Activated T-helper 2 cell treated with anti-CD3 and anti-CD28 coated beads, Interferon-gamma antibody, Interleukin-2, Interleukin-4, amounts not matched to agents 10 μg/mL and 5 μg/mL and 100 μg/mL, durations not matched to agents 14 hours and 24 hours and 36 hours (primary cell): ENCODE measurements around the gene SEPTIN5. TPM values are rescaled to one million over a fixed set of nuclear protein-coding genes. Genes with fewer than 3 reads are reported as not detected.

Experiments used
- DNase-seq: peaks from one replicate; pipeline ENCODE4 v3.0.0; 2021; ENCODE audit warnings: low spot score
- H3K27ac Mint-ChIP-seq: one replicate; pipeline ENCODE4 v1.8.0; 2021; ENCODE audit warnings: mixed read lengths
- H3K27me3 Mint-ChIP-seq: one replicate; pipeline ENCODE4 v1.8.0; 2021; ENCODE audit warnings: low read depth, mixed read lengths
- H3K36me3 Mint-ChIP-seq: one replicate; pipeline ENCODE4 v1.8.0; 2021; ENCODE audit warnings: low read depth, mixed read lengths
- H3K4me1 Mint-ChIP-seq: one replicate; pipeline ENCODE4 v1.8.0; 2021; ENCODE audit warnings: low read depth, mixed read lengths
- H3K4me3 Mint-ChIP-seq: one replicate; pipeline ENCODE4 v1.8.0; 2021; ENCODE audit warnings: low read depth, mild to moderate bottlenecking, moderate library complexity, mixed read lengths
- H3K9me3 Mint-ChIP-seq: one replicate; pipeline ENCODE4 v1.8.0; 2021; ENCODE audit warnings: mixed read lengths
- intact Hi-C: fragments of 100-400 bp; cut with micrococcal nuclease; formaldehyde crosslinking; loops from one replicate; pipeline ENCODE4 v1.15.1; 2023
- total RNA-seq: library from RNA; stranded (reverse); gene quantifications from 2 replicates; pipeline ENCODE4 v1.2.3, GENCODE V29; 2022

The SEPTIN5 gene
- total RNA-seq, 1 donor from 2014 or later: 1.5 TPM

GRCh38 chr22:19703869-19704268, 10.4 kb upstream of the SEPTIN5 start:
- H3K9me3 Mint-ChIP-seq: no peaks in the 10 kb centered on the region
- H3K4me1 Mint-ChIP-seq: no peaks in the 10 kb centered on the region
- no peak overlapping the region for H3K27ac Mint-ChIP-seq
- intact Hi-C loops: no loop called here
- H3K4me3 Mint-ChIP-seq: no peak overlapping the region
- peaks cover 1% of the 10 kb centered on the region for H3K27me3 Mint-ChIP-seq
- no peaks in the 10 kb centered on the region for H3K36me3 Mint-ChIP-seq
- DNase-seq: no peak

GRCh38 chr22:19704355-19705015, 9.8 kb upstream of the SEPTIN5 start:
- Mint-ChIP-seq H3K9me3 (no peaks in the 10 kb centered on the region), H3K4me1 (no peaks in the 10 kb centered on the region), H3K27ac (no peak overlapping the region), H3K27me3 (peaks cover 1% of the 10 kb centered on the region), H3K4me3 (no peak overlapping the region), H3K36me3 (no peaks in the 10 kb centered on the region)
- intact Hi-C loops: no loop called here
- DNase-seq: no peak

GRCh38 chr22:19705181-19705934, 8.9 kb upstream of the SEPTIN5 start:
- Mint-ChIP-seq H3K4me3 (no peak overlapping the region), H3K27me3 (peaks cover 1% of the 10 kb centered on the region), H3K9me3 (no peaks in the 10 kb centered on the region), H3K4me1 (no peaks in the 10 kb centered on the region), H3K27ac (no peak overlapping the region), H3K36me3 (no peaks in the 10 kb centered on the region)
- no peak for DNase-seq
- intact Hi-C loops: no loop called here

- H3K4me3 Mint-ChIP-seq: no peak overlapping the region
- no peaks in the 10 kb centered on the region for H3K9me3 Mint-ChIP-seq
- no peaks in the 10 kb centered on the region for H3K36me3 Mint-ChIP-seq
- H3K27ac Mint-ChIP-seq: no peak overlapping the region
- intact Hi-C loops: no loop called here
- DNase-seq: no peak
- no peaks in the 10 kb centered on the region for H3K4me1 Mint-ChIP-seq
- peaks cover 1% of the 10 kb centered on the region for H3K27me3 Mint-ChIP-seq
Observed at GRCh38 chr22:19706661-19707151, 7.6 kb upstream of the SEPTIN5 start.

GRCh38 chr22:19707347-19708290, 6.7 kb upstream of the SEPTIN5 start:
- no peaks in the 10 kb centered on the region for H3K36me3 Mint-ChIP-seq
- intact Hi-C loops: no loop called here
- H3K27ac Mint-ChIP-seq: no peak overlapping the region
- H3K4me3 Mint-ChIP-seq: no peak overlapping the region
- no peak for DNase-seq
- H3K4me1 Mint-ChIP-seq: no peaks in the 10 kb centered on the region
- no peaks in the 10 kb centered on the region for H3K9me3 Mint-ChIP-seq
- peaks cover 6% of the 10 kb centered on the region for H3K27me3 Mint-ChIP-seq

- Mint-ChIP-seq H3K27ac (no peak overlapping the region), H3K9me3 (no peaks in the 10 kb centered on the region), H3K27me3 (peaks cover 12% of the 10 kb centered on the region), H3K4me3 (no peak overlapping the region), H3K4me1 (no peaks in the 10 kb centered on the region), H3K36me3 (no peaks in the 10 kb centered on the region)
- no peak for DNase-seq
- intact Hi-C loops: no loop called here
Observed at GRCh38 chr22:19708321-19709011, 5.8 kb upstream of the SEPTIN5 start.

GRCh38 chr22:19709063-19709769, 5.1 kb upstream of the SEPTIN5 start:
- no peak for DNase-seq
- no peaks in the 10 kb centered on the region for H3K9me3 Mint-ChIP-seq
- no peak overlapping the region for H3K4me3 Mint-ChIP-seq
- peaks cover 17% of the 10 kb centered on the region for H3K27me3 Mint-ChIP-seq
- H3K27ac Mint-ChIP-seq: no peak overlapping the region
- intact Hi-C loops: no loop called here
- no peaks in the 10 kb centered on the region for H3K36me3 Mint-ChIP-seq
- H3K4me1 Mint-ChIP-seq: no peaks in the 10 kb centered on the region

GRCh38 chr22:19710020-19710768, 4.1 kb upstream of the SEPTIN5 start:
- Mint-ChIP-seq H3K27ac (no peak overlapping the region), H3K27me3 (peaks cover 19% of the 10 kb centered on the region), H3K9me3 (no peaks in the 10 kb centered on the region), H3K4me1 (no peaks in the 10 kb centered on the region), H3K36me3 (no peaks in the 10 kb centered on the region), H3K4me3 (no peak overlapping the region)
- no peak for DNase-seq
- intact Hi-C loops: no loop called here

GRCh38 chr22:19710769-19711106, 3.6 kb upstream of the SEPTIN5 start:
- Mint-ChIP-seq H3K27me3 (peaks cover 19% of the 10 kb centered on the region), H3K36me3 (no peaks in the 10 kb centered on the region)

GRCh38 chr22:19713245-19713644, 1.1 kb upstream of the SEPTIN5 start:
- intact Hi-C loops: no loop called here
- H3K4me3 Mint-ChIP-seq: no peak overlapping the region

More at GRCh38 chr22:19710769-19711106, 3.6 kb upstream of the SEPTIN5 start:
- Mint-ChIP-seq H3K4me1 (no peaks in the 10 kb centered on the region), H3K4me3 (no peak overlapping the region), H3K9me3 (no peaks in the 10 kb centered on the region), H3K27ac (no peak overlapping the region)
- no peak for DNase-seq
- intact Hi-C loops: no loop called here

GRCh38 chr22:19713650-19714311, 522 bp upstream of the SEPTIN5 start:
- H3K9me3 Mint-ChIP-seq: no peaks in the 10 kb centered on the region
- peaks cover 2% of the 10 kb centered on the region for H3K4me1 Mint-ChIP-seq
- no peak for DNase-seq
- no peaks in the 10 kb centered on the region for H3K36me3 Mint-ChIP-seq
- H3K27me3 Mint-ChIP-seq: peaks cover 25% of the 10 kb centered on the region
- H3K4me3 Mint-ChIP-seq: no peak overlapping the region
- no peak overlapping the region for H3K27ac Mint-ChIP-seq
- intact Hi-C loops: no loop called here

More at GRCh38 chr22:19713245-19713644, 1.1 kb upstream of the SEPTIN5 start:
- Mint-ChIP-seq H3K27me3 (peaks cover 25% of the 10 kb centered on the region), H3K27ac (no peak overlapping the region), H3K9me3 (no peaks in the 10 kb centered on the region), H3K4me1 (peaks cover 2% of the 10 kb centered on the region), H3K36me3 (no peaks in the 10 kb centered on the region)
- no peak for DNase-seq
